Activated CD4-positive, alpha-beta T cell treated with anti-CD3 and anti-CD28 coated beads, Interleukin-2, amount 50 U/mL, for 4 hours (primary cell): ENCODE measurements around the gene SYT5.
"Not testable (repeated sequence)": the region's sequence is repeated elsewhere in the genome, so short reads cannot be mapped to it uniquely, and the experiment has no call there.

Source experiments
- DNase-seq, 2 experiments: peaks; one replicate each; pipeline ENCODE4 v3.0.0-alpha.2; 2020

The SYT5 gene

DNA sequence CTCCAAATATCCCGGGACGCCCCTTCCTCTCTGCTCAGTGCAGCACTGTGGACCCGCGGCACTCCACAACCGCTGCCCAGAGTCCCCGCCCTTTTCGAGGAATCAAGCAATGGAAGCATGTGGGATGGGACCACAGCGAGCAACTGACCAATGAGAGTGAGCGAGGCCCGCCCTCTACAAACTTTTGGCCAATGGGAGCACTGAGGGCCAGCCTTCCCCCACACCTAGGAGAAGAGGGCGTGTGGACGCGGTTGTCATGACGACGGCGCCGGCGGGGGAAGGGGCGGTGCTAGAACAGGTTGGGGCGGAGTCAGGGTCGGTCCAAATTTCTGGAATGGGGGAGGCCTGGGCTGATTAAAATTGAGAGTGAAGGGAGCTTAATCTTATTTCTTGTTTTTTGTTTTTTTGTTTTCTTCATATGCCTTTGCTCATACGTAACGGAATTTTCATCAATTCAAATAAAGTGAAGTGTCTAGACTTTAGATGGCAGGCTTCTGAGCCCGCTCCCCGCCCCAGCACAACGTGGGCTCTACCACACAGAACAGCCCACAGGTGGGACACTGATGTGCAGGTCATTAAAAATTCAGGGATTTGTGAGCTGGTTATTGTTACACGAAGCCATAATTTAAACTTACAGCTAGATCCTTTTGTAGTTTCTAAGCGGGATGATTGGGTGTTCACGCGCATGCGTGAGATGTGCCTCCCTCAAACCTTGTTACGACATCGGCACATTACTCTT, 13.4 kb downstream of the SYT5 start, which contains the start of gene DNAAF3:
Gene DNAAF3, minus strand, starts transcription at position 84 of the 739 bp plus-strand sequence. CDS start 200 bp downstream, outside the sequence.
- peak; percentile 34 to 35 for DNase-seq

DNA sequence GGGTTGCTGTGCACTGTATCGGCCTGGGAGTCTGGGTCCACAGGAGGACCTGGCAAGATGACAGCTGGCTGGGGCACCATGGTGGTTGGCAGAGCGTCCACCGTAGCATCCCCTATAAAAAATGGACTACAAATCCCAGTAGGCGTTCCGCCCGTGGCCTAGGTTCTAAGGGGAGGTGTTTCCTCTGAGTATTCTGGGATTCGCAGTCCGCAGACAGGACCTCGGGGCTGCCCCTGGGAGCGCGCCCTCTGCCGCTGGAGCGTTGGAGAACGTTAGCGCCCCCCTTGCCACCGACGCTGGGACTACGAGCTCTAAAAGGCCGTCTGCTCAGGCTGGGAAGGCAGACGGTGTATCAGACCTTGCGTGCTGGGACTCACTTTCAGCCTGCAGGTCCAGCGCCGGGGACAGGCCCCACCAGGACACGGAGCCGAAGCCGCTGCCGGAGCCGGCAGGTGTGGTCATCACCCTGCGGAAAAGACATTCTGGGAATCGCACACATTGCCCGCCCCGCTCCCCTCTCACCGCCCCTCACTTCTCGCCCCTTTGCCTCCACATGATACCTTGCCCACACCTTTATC, 14.0 kb downstream of the SYT5 start:
- DNase-seq: no peak

DNA sequence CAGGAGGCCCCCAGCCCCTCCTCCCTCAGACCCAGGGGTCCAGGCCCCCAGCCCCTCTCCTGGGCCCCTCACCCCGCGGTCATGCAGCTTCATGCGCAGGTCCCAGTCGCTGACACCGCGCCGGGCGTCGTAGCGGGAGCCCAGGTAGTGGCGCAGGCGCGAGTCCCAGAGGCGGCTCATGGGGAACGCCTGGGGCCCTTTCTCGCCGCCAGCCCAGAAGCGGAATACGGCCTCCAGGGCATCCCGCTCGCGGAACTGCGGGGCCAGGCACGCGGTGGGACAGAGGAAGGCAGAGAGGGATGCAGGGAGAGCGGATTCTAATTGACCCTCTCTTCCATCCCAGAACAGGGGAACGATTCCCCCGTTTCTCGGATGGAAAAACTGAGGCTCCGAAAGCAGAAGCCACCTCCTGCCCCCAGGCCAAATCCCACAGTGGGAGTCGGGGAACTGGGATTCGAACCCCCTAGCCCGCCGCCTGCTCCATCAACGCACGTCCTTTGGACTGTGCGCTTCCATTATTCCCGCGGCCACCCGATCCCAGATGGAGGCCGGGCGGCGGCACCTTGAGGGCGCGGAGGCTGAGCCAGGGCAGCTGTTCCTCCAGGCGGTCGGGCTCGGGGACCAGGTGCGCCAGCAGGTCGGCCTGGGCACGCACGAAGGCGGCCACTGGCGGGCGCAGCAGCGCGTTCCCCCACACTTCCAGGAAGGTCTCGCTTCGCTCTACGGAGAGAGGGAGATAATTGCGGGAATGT, 18.3 kb downstream of the SYT5 start:
- DNase-seq: no peak

DNA sequence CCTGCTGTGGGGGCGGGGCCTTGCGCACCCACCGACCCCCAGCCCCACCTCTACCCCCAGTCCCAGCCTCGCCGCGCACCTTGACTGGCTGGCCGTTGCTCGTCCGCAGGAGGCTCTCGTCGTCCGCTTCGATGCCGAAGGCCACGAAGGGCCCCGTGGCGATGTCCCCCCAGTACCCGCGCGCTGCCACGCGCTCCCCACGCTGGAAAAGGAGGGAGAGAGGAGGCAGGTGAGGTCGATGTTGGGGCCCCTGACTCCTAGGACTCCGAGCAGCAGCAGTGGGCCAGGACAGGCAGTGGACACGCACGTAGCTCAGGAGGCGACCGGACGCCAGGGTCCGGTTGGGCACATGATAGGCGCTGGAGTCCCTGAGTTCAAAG, 19.1 kb downstream of the SYT5 start:
- no peak for DNase-seq

DNA sequence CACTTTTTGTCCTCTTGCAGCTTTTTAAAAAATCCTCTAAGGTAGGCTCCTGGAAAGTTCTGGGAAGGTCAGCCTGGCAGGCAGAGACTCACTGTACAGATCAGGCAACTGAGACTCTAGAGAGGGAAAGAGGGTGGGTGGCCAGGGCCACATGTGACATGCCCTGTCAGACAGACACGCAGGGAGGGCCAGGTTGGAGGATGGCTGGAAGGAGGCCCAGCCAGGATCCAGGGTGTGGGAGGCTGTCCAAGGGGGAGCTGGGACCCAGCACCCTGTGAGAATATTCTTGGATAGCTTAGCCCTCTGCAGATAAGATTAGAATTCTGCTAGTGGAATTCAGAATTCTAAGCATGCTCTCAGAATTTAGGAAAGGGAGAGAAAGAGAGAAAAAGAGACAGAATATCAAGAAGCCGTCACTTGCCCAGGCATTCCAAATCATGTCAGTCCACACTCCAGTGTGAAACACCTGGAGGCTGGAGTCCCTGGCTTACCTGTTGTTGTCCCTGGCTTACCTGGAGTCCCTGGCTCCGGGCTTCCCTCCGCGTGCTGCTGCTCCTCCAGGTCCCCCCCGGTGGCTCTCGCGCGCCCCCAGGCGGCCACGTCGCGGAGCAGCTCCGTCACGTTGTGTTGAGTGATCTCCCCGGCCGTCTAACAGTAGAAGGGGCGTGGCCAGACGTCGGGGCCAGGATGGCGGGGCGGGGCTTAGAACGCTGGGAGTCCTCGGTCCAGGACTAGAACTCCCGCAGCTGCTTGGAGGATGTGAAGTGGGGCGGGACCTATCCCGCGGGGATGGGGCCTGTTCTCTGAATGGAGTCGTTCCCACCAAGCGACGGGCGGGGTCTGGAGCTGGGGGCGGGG, 19.7 kb downstream of the SYT5 start:
- peak; percentile 77 to 80 for DNase-seq

DNA sequence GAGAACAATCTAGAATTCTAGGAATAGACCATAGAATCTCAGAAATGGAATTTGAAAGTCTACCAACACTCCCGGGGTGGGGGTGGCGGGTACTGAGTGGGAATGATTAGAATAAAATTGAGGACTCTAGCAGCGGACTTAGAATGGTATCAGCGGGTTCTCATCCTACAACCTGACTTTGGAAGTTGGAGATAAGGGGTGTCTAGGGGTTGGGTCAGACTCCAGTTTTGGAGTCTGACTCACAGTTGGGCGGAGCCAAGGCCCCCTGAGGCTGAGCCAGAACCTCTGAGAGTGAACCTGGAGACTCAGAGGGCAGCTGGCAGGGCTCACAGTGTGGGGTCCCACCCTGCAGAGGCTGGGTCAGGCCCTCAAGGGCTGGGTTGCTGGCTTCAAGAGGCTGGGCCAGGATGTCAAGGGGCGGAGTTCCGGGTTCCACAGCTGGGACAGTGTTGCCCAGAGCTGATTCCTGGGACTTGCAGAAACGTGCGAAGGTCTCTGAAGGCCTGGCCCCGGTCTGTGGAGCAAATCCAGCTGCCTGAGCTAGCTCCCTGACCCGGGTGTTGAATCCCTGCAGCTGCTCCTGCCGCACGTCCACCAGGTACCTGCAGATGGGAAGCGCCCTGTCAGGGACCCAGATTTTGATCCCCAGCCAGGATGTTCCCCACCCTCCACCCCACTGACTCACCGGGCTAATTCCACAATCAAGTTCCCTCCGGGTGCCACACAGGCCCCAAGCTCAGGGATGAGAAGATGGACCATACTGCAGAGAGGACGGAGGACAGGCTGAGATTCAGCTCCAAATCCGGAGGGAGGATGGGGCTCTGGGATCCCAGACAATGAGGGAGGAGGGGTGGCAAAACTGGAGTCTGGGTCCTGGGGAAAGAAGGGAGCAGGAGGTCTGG, 21.0 kb downstream of the SYT5 start:
- DNase-seq: no peak

DNA sequence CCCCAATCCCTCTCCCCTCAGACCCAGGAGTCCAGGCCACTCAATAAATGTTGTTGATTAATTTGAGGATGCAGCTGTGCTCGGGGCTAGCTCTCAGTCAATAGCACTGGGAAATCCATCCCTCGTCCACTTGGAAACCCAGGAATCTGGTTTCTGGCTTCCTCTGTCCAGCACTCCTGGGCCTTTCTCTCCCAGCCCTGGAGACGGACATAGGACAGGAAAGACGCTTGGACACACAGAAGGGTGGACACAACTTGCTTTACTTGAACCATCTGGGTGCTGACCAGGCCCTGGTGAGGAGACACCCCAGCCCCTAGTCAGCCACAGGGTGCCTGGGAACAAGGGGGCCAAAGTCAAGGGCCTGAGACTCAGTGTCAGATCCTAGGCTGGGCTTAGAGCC, 21.7 kb downstream of the SYT5 start:
- no peak for DNase-seq

DNA sequence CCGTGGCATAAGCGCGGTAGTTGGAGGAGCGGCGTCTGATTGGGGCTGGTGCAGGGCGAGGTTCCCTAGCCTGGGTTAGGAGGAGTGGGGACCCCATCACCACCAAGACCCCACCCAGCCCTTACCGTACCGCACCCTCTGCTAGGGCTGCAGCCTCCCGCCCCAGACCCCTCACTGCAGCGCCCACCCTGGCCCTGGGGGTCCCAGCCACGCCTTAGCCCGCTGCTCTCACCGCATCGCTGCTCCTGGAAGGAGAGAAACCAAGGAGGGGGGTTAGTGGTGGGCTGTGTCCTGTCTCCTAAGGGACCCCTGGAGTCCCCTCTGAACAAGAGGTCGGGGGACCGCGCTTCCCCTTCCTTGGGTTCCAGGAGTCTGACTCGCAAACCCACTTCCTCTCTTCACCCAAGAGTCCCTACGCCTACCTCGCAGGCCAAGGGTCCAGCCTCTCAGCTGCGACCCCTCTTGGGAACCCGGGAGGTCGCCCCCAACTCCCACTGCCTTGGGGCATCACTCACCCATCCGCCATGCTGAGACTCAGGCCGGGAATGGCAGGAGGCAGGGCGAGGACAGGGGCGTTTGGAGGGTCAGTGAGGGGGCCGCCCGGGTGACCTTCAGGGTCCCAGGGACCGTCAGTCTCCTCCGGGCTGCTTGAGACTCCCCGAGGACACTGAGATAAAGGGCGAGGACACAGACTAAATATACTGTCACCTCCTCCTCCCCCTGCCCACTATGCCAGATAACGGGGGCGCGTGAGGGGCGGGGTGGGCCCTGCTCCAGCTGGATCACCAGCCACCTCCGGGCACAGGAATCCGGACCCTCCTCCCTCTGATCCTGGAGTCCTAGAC, 22.8 kb downstream of the SYT5 start, which contains the start of gene TNNI3:
Gene TNNI3, minus strand, starts transcription at position 669 of the 845 bp plus-strand sequence. Its CDS starts 143 bp downstream, at position 526.
- no peak for DNase-seq

DNA sequence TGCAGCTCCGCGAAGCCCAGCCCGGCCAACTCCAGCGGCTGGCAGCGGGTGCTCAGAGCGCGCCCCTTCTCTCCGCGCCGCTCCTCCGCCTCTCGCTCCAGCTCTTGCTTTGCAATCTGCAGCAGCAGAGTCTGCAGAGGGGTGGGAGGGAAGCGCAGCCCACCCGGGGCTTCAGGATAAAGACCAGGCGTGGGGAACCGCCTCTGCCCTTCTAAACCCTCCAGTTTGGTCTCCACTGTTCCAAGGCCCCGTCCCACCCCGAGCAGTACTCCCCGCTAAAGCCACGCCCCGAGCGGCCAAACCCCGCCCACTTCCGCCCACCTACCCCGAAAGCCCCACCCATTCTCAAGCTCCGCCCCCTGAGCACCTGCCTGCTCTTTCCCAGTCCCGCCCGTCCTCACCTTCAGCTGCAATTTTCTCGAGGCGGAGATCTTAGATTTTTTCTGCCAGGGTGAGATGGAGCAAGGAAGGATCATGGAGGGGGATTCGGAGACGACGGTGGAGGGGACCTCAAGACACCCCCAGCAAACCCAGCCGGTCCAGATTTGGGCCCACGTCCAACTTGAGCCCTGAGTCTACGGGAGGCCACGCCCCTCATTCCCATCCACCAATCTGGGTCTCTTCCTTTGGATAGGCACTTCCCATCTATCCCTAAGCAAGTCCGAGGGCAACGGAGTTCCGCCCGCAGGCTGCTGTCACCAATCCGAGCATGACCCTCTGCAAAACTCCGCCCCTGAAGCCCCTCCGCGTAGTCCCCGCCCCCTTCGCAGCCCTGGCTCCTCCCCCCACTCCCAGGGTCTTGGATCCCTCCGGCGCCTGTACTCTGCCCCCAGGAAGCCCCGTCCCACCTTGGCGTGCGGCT, 23.7 kb downstream of the SYT5 start:
- no peak for DNase-seq

DNA sequence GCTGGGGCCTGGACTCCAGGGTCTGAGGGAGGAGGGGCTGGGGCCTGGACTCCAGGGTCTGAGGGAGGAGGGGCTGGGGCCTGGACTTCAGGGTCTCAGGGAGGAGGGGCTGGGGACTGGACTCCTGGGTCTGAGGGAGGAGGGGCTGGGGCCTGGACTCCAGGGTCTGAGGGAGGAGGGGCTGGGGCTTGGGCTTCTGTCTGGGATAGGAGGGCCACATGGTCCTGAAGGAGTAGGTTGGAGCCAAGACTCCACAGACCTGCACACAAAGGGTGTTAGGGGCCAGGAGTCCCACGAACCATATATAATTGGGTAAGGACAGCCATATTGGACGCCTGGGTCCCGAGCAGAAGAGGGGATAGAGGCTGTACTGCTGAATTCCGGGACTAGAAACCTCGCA, 24.3 kb downstream of the SYT5 start:
- not testable (repeated sequence) for DNase-seq

DNA sequence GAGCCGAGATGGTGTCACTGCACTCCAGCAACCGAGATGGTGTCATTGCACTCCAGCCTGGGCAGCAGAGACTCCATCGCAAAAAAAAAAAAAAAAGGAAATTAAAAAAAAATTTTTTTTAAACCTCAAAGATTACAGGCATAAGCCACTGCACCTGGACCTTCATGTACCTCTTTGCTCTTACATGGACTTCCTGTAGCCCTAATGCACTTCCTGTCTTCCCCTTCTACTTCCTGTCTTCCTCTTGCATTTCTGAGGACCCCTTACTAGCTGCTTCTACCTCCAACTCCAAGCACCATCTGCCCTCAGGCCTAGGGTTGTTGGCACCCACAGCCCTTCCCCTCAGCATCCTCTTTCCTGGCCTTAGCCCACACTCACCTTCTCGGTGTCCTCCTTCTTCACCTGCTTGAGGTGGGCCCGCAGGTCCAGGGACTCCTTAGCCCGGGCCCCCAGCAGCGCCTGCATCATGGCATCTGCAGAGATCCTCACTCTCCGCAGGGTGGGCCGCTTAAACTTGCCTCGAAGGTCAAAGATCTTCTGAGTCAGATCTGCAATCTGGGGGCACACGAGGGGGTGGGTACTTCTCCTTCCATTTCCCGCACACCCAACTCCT, 26.3 kb downstream of the SYT5 start:
- no peak for DNase-seq

DNA sequence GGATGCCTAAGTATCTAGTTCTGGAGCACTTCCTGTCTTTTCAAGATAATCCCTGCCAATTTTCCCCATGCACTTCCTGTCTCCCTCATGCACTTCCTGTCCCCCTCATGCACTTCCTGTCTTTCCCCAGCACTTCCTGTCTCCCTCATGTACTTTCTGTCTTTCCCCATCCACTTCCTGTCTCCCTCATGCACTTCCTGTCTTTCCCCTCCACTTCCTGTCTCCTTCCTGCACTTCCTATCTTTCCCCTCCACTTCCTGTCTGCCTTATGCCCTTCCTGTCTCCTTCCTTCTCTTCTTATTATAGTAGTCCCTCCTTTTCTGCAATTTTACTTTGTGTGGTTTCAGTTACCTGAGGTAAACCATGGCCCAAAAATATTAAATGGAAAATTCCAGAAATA, 28.1 kb downstream of the SYT5 start:
- DNase-seq: no peak

DNA sequence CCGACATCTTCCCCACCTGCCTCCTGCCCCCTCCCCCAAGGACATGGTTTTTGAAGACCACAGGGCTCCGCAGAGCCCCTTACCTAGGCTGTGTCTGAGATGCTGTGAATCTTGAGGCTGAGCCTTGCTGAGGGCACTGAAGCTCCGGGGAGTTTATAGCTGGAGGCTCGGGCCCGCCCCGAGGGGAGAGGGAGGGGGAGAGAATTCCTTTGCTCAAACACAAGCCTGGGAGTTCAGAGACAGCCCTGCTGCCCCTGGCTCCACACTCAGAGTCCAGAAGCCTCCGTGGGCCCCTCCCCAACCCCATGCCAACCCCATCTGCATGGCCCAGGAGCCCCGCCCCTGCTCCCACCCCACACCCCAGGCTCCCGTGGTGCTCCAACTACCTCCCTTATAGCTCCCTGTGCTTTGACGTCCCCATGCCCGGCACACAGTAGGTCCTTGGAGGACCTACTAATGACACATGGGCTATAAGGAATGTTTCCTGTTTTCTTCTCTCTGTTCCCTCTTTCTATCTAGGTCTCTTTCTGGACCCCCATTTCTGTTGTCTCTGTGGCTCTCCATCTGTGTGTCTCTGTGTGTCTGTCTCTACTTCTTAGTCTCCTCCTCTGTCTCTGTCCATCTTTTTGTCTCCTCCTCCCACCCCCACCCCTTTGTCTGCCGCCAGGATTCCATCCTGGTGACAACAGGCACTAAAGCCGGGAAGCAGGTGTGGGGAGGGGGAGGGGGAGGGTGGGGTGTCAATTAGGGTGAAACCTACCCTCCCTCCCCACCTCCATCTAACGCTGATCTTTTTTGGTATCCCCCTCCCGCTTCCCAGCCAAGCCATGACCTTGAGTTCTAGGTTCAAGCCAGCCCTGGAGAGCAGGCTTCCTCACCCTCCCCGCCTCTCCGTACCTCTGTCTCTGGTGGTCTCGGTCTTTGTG, 30.7 kb downstream of the SYT5 start, which contains the start of gene TNNT1:
Gene TNNT1, minus strand, starts transcription at position 129 of the 926 bp plus-strand sequence. CDS start 2,049 bp downstream, outside the sequence.
- DNase-seq: no peak

DNA sequence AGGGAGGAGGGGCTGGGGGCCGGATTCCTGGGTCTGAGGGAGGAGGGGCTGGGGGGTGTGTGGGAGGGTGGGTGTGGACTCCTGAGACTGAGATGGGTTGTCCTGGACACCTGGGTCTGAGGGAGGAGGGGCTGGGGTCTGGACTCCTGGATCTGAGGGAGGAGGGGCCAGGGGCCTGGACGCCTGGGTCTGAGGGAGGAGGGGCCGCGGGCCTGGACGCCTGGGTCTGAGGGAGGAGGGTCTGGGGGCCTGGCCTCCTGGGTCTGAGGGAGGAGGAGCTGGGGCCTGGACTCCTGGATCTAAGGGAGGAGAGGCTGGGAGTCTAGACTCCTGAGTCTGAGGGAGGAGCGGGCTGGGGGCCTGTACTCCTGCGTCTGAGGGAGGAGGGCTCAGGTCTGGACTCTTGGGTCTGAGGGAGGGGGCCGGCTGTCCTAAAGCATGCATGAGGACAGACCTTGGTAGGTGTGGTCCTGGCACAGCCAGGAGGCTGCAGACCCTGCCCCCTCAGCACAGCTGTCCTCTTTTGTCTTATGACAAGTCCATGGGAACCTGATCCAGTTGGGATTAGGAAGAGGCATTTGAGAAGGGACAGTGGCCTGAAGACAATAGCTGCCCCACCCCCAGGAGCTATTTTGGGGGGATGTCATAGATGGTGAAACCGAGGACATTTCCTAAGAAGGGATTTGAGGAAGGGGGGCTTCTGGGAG, 32.4 kb downstream of the SYT5 start:
- no peak for DNase-seq

DNA sequence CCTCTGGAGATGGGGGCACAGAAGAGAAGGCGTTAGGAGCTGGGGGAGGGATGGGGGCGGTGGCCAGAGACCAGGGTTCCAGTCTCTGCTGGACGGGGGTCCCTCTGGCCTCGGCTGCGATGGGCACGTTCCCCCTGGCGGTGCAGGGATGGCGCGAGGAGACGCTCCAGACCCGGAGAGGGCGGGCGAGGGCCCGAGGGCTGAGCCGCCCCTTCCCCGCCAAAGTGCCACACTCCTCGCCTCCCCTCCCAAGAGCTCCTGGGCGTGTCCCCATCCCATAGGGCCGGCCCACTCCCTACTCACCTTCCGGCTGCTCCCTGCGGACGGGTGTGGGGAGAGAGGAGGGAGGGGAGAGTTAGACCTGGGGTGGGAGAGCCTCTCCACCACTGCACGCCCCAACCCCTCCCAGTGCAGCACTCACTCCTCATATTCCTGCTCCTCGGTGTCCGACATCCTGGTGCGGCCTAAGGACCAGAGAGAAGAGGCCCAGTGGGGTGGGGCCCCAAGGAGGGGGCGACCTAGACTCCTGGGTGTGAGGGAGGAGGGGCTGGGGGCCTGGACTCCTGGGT, 33.3 kb downstream of the SYT5 start:
- DNase-seq: no peak

DNA sequence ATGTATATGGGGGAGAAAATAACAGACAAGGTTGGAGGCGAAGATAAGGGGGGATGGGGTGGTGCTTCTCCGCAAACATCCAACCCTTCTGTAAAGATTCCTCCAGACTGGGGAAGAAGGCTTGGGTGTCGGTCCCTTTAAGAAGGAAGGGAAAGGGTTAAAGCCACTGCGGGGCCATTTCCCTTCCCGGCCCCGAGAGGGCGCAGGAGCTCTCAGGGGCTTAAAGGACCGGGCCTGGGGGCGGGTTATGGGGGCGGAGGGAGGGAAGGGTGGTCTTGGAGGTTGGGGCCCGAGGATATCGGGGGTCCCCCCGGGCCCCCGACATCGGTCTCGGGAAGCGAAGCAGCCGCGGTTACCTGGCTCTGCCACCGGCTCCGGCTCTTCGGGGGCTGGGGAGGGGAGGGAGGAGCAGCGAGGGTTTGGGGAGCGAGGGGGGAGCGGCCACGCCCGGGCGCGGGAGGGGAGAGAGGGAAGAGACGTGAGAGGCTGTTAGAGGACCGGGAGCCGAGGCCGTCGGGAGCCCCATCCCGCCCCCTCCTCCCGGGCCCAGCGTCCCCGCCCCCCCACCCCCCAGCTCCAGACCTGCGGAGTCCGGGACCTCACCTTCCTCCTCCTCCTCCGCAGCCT, 33.9 kb downstream of the SYT5 start:
- no peak for DNase-seq
